ENCODE measurements around the gene FOXG1. TPM values are rescaled to one million over a fixed set of nuclear protein-coding genes. Genes with fewer than 3 reads are reported as not detected.
A peak's percentile ranks its signal among the peaks of the same experiment; 100 is the strongest.

FOXG1 gene
- total RNA-seq, result 75.5 TPM

- DNase-seq, result peak; percentile 79
Observed at GRCh38 chr14:28766469-28766955, at the start of gene FOXG1. FOXG1 (plus strand) TSS chr14:28766787; CDS start chr14:28767280, 493 bp downstream.

- DNase-seq, result no peak
Observed at GRCh38 chr14:28719130-28719529, 47.5 kb upstream of the FOXG1 start.

- DNase-seq, result no peak
Observed at GRCh38 chr14:28731358-28731757, 35.2 kb upstream of the FOXG1 start.

- no peak for DNase-seq
Observed at GRCh38 chr14:28742171-28742846, 24.3 kb upstream of the FOXG1 start.

GRCh38 chr14:28744126-28744525 is 22.5 kb upstream of the FOXG1 start:
- no peak for DNase-seq

GRCh38 chr14:28745176-28745575 is 21.4 kb upstream of the FOXG1 start:
- no peak for DNase-seq

GRCh38 chr14:28746247-28746646 is 20.3 kb upstream of the FOXG1 start:
- no peak for DNase-seq

- DNase-seq, result no peak
Observed at GRCh38 chr14:28751467-28752058, 15.0 kb upstream of the FOXG1 start.

- DNase-seq, result no peak
Observed at GRCh38 chr14:28754209-28754985, 12.2 kb upstream of the FOXG1 start.

- no peak for DNase-seq
Observed at GRCh38 chr14:28755198-28755815, 11.3 kb upstream of the FOXG1 start.

GRCh38 chr14:28755884-28756268 is 10.7 kb upstream of the FOXG1 start:
- no peak for DNase-seq

- DNase-seq, result no peak
Observed at GRCh38 chr14:28756269-28756883, 10.2 kb upstream of the FOXG1 start.

- no peak for DNase-seq
Observed at GRCh38 chr14:28756884-28757570, 9.6 kb upstream of the FOXG1 start.

GRCh38 chr14:28757786-28758185 is 8.8 kb upstream of the FOXG1 start:
- DNase-seq, result no peak

GRCh38 chr14:28758253-28758884 is 8.2 kb upstream of the FOXG1 start:
- no peak for DNase-seq

- no peak for DNase-seq
Observed at GRCh38 chr14:28758885-28759652, 7.5 kb upstream of the FOXG1 start.

GRCh38 chr14:28759653-28760313 is 6.8 kb upstream of the FOXG1 start:
- DNase-seq, result no peak

- DNase-seq, result no peak
Observed at GRCh38 chr14:28760431-28760996, 6.1 kb upstream of the FOXG1 start.

All from occipital lobe (tissue), 2 donors.